Liver (tissue), 3 donors: ENCODE data around the gene APOD.

Experiments used
- CTCF ChIP-seq: fragments of 150-350 bp; IDR thresholded peaks from 2 replicates; pipeline ENCODE4 v1.5.1; 2017; ENCODE audit warnings: improper control_type of control experiment, low read depth, low read length; ENCODE audit not compliant: missing input control
- JUND ChIP-seq, 2 donors: IDR thresholded peaks; 2 replicates each; pipeline ENCODE4 v1.6.1; 2016; ENCODE audit warnings: antibody characterized with exemption in 2 of 2
- MAX ChIP-seq: IDR thresholded peaks from 2 replicates; pipeline ENCODE4 v1.6.1; 2016; ENCODE audit warnings: antibody characterized with exemption
- TAF1 ChIP-seq: conservative IDR thresholded peaks from 2 replicates; pipeline ENCODE4 v1.6.1; 2016; ENCODE audit warnings: antibody characterized with exemption, mild to moderate bottlenecking
- YY1 ChIP-seq: IDR thresholded peaks from 2 replicates; pipeline ENCODE4 v1.6.1; 2016; ENCODE audit warnings: antibody characterized with exemption, mild to moderate bottlenecking
- TF ChIP-seq, protein P1 (sequence below): IDR thresholded peaks from 2 replicates; pipeline ENCODE4 v1.6.1; 2016; ENCODE audit warnings: antibody characterized with exemption
- TF ChIP-seq, protein P2 (sequence below): IDR thresholded peaks from 2 replicates; pipeline ENCODE4 v1.6.1; 2016; ENCODE audit warnings: antibody characterized with exemption, mild to moderate bottlenecking
- donor health status: healthy.
- donor health status: healthy.

DNA sequence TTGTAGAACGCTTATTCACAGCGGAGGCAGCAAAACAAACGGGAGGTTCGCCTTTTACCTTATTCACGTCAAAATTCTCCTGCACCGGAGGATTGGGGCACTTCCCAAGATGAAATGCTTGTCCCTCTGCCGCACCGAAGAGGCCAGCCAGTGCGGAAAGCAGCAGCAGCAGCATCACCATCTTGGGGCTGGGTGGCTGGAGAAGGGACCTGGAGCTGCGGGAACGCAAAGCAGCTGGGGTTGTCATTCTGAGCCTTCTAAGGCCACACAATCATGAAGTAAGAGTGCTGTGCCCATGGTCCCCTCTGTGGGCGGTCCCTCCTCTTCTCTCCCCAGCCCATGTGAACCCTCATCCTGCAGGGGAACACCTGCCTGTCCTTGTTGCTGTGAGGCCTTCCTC, 4.5 kb downstream of the APOD start:
- TF ChIP-seq JUND (IDR thresholded peaks at IDR 0.05) (no peak), CTCF (no peak), MAX (no peak), YY1 (no peak), TAF1 (no peak)
- TF ChIP-seq, protein P1, sequence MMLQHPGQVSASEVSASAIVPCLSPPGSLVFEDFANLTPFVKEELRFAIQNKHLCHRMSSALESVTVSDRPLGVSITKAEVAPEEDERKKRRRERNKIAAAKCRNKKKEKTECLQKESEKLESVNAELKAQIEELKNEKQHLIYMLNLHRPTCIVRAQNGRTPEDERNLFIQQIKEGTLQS = no peak
- TF ChIP-seq, protein P2, sequence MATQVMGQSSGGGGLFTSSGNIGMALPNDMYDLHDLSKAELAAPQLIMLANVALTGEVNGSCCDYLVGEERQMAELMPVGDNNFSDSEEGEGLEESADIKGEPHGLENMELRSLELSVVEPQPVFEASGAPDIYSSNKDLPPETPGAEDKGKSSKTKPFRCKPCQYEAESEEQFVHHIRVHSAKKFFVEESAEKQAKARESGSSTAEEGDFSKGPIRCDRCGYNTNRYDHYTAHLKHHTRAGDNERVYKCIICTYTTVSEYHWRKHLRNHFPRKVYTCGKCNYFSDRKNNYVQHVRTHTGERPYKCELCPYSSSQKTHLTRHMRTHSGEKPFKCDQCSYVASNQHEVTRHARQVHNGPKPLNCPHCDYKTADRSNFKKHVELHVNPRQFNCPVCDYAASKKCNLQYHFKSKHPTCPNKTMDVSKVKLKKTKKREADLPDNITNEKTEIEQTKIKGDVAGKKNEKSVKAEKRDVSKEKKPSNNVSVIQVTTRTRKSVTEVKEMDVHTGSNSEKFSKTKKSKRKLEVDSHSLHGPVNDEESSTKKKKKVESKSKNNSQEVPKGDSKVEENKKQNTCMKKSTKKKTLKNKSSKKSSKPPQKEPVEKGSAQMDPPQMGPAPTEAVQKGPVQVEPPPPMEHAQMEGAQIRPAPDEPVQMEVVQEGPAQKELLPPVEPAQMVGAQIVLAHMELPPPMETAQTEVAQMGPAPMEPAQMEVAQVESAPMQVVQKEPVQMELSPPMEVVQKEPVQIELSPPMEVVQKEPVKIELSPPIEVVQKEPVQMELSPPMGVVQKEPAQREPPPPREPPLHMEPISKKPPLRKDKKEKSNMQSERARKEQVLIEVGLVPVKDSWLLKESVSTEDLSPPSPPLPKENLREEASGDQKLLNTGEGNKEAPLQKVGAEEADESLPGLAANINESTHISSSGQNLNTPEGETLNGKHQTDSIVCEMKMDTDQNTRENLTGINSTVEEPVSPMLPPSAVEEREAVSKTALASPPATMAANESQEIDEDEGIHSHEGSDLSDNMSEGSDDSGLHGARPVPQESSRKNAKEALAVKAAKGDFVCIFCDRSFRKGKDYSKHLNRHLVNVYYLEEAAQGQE = no peak
